ENCODE measurements around the gene MATN1.

Gene MATN1

GRCh38 chr1:30758121-30758688, 34.8 kb upstream of the MATN1 start:
- no peak for DNase-seq (ENCODE audit: low read depth in 2 of 2)

DNA sequence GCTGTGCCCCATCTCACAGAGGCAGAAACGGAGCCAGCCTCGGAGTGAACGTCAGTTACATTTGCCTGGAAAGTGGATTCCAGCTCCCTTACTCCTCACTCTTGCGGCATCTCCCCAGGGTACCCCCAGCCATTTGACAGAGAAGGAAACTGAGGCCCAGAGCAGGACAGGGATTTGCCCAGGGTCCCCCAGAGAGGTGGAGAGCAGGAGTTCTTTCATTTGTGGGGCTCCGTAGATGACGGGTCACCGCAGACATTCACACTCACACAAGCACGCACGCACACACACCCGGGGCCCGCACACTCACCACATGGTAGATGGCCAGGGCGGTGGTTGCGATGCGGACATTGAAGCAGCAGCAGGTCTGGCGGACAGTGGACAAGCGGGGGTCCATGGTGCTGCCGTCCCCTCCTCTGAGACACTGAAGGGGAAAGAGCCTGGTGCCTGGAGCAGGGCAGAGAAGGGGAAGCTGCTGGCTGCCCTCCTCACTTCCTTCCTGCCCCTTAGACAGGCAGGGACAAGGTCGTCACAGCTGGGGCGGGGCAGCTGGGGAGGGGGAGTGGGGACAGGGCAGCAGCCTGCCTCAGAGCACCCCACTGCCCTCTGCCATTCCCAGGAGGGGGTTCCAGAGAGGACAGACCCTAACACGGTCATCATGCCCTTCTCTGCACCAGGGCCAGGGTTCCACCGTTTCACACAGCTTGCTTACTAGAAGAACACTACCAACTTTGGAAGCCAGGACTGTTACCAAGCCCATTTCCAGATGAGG, 34.2 kb upstream of the MATN1 start, which contains the start of gene LAPTM5:
Gene LAPTM5 (minus strand): TSS at position 423 of the 769 bp plus-strand sequence. CDS start 29 bp downstream, at position 394.
- DNase-seq (ENCODE audit: low read depth in 2 of 2), result no peak

DNA sequence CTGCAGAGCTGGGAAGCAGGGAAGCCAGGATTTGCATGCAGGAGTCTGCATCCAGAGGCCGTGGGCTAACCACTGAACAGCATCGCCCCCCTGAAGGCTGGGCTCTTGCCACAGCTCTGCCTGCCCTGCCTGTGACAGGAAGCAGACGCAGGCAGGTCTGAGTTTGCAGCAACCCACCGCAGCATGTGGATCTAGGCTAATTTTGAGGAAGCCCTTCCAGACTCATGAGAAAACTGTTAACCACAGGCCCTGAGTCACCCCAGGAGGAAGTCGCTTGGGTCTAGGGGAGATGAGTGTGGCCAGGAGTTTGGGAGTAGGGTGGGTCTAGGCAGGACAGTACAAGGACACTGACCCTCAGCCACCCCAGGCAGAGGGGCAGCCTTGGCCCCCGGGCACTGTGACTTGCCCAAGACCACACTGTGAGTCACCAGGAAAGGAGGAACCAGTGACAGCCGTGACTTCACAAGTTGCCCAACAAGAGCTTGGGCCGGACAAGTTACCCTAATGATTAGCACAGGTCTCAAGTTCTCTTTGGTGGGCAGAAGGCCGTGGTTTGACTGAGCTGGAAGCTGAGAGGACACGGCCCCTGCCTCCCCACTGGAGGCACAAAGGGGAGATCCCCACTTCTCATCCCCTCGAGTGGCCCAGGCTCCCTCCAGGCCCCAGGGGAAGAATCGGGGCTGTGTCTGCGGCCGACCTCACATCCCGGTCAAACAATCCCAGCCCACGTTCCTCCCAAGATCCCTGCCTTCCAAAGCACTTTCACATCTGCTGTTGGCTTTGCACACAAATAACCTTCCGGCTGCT, 33.4 kb upstream of the MATN1 start:
- DNase-seq (ENCODE audit: low read depth in 2 of 2), result peak; percentile 47 to 52

- no peak for DNase-seq (ENCODE audit: low read depth in 2 of 2)
These were observed 32.8 kb upstream of the MATN1 start for GRCh38 chr1:30756206-30756544.

- no peak for DNase-seq (ENCODE audit: low read depth in 2 of 2)
These were observed 32.4 kb upstream of the MATN1 start for GRCh38 chr1:30755746-30756145.

DNA sequence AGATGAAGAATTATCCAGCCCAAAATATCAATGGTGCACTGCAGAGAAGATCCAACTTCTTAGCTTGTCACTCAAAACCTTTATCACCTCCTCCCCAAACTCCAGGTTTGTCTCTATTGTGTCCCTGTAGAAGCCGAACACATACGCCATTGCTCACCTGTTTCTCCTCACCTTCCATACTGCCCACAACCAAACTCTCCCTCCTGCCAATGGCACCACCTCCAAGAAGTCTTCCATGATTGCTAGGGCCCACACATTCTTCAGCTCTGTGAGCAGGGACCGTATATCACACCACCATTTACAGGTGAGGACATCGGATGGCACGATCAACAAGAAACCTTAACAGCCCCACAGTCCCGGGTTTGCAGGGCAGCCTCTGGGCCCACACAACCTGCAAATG, 31.9 kb upstream of the MATN1 start:
- no peak for DNase-seq (ENCODE audit: low read depth in 2 of 2)

DNA sequence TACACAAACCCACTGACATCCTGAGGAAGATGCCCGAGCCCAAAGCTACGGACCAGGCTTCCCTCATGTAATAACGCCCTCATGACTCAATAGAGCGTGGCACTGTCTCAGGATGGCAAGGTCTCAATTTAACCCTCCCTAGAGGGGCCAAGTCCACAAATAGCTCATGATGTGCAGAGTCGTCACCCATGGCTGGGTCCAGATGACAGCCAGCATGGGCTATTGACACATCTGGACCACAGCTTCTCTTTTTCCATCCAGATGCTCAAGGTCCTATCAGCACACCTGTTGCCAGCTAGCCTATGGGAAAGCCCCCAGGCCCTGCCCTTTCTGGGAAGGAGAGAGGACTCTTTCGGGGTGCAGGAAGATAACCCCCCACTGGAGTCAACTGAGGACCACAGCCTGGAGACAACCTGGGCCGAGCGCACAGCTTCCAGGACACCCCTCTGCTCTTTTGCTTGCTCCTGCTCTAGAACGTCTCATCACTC, 31.3 kb upstream of the MATN1 start:
- DNase-seq (ENCODE audit: low read depth in 2 of 2), result no peak

- no peak for DNase-seq (ENCODE audit: low read depth in 2 of 2)
These were observed 30.3 kb upstream of the MATN1 start for GRCh38 chr1:30753660-30754123.

DNA sequence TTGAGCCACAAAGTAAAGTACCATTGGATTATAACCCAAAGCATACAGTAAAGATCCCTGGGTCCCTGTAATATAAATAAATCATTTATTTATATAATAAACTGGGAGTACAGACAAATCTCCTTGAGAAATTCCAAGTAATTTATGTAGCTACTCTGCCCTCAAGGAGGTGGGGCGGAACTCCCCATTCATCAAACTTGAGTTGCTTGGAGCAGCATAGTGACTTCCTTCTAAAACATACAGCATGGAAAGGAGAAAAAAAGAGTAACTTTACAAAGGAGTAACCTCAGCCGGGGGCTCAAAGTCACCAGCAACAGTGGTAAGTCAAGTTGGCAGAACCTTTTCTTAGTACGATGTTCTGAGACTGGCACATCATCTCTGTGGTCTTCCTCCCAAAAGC, 29.7 kb upstream of the MATN1 start:
- DNase-seq (ENCODE audit: low read depth in 2 of 2), result no peak

GRCh38 chr1:30752651-30752908, 29.2 kb upstream of the MATN1 start:
- no peak for DNase-seq (ENCODE audit: low read depth in 2 of 2)

- no peak for DNase-seq (ENCODE audit: low read depth in 2 of 2)
These were observed 28.7 kb upstream of the MATN1 start for GRCh38 chr1:30751830-30752650.

GRCh38 chr1:30750731-30751291, 27.4 kb upstream of the MATN1 start:
- no peak for DNase-seq (ENCODE audit: low read depth in 2 of 2)

DNA sequence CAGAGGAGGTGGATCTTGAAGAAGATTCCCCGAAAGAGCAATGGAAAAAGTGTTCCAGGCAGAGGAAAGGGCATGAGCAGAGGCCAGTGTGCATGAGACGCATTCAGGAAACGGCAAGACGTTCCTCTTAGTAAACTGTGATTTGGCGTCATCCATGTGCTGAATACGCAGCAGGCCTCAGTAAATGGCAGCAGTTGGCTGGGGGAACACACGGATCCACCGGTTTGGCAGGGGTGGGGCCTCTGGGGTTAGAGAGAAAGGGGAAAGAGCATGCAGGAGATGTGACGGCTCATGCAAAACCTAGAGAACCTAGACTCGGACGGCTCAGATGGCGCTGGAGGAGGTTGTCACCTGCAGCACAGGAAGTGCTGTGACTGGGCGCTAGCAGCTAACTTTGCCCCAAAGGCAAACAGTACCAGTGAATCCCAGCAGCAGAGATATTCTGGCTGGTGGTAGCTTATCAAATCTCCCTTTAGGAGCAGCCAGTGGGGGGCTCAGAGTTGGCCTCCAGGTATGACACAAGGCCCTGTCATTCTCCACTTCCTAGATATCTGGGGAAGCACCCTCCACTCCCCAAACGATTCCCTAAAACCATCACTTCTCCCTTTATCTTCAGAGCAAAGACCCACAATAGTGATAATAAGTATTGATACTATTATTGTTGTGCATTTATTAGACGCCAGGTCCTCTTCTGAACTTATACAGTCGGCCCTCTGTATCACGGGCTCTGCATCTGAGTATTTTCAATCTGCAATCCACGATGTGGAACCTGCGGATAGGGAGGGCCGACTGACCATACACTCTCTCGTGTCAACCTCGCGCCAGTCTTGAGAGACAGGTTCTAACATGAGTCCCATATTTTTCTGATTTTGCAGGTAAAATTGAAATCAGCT, 26.6 kb upstream of the MATN1 start:
- DNase-seq (ENCODE audit: low read depth in 2 of 2), result no peak

DNA sequence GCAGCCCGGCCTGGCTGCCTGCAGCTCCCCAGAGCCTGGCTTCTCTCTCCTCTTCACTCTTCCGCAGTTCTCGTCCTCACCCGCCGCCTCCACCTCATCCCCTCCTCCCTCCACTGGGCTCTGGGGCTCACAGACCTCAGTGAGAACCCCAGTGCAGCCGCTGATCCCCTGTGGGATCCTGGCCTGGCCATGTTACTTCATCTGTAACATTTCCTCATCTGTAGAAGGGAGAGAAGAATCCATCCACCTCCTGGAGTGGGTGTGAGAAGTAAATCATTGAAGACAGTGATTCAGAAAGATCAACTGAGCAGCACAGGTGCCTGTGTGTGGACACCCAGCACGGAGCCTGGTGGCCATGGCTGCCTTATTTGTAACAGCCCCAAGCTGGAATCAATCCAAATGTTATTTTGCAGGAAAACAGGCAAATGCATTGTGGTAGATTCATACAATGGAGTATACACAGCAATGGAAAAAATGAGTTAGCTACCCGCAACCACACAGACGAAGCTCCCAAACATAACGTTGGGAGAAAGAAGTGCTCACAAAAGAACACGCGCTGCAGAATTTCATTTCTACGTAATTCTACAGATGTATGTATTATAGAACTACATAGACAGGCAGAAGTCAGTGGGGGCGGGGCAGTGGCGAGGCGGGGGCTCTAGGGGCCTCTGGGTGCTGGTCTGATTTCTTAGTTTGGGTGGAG, 25.5 kb upstream of the MATN1 start:
- no peak for DNase-seq (ENCODE audit: low read depth in 2 of 2)

DNA sequence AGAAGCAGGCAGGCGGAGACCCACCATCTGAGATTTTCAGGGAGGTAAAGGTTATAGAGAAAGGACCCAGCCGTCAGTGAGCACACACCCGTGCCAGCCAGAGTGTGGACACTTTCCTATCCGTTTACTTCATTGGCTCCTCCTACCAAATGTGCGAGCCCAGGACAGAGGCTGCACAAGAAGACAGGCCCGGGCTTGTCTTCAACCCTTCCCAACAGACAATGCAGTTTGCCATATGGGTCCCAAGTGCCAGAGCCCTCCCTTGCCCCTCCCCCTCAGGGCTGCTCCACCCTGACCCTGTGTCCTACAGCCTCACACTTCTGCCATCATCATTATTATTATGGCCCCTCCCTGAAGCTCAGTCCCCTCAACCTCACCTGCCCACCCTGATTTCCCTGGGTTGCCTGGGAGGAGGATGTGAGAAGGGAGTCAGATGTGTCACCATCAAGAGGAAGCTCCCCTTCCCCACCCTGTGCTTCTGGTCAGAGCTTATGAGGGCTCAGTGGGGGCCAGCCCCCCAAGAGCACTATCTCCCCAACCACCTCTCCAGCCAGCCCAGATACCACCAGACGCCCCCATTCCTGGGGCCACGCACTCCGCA, 24.8 kb upstream of the MATN1 start:
- DNase-seq (ENCODE audit: low read depth in 2 of 2), result no peak

DNA sequence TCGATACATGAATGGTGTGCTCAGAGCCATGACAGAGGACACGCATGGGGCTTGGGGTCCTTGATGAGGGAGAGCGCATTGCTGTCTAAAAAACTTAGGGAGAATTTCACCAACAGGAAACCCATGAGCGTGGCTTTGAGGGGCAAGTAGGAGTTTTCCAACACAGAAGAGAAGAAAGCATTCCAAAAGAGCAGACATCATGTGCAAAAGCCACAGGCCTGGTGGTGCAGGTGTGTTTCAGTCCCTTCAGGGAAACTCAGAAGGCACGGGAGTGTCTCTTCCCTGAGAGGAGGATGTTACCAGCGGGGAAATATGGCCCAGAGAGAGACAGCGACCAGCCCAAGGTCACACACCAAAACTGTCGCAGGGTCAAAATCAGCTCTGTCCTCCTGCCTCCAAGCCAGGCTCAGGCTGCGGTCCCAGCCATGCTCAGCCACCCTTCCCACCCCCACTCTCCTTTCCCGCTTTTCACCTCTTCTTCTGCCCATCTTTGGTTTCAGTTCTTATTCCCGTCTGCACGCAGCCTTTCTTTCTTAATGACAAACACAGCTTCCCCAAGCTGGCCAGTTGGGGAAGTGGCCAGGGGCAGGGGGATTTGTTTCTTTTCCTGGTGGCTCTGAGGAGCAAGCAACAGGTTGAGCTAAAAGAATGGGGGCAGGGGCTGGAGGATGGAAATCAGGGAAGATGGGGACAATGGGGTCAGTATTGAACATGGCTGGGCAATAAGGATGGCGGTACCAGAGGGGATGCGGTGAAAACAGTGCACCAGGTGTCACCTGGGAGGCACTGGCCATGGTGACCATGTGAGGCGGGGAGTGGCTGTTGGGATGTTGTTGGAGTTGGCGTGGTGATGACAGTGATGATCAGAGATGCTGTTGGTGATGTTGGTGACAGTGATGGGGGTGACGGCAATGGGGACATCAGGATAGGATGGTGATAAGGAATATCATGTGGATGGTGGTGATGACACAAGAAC, 23.9 kb upstream of the MATN1 start:
- DNase-seq (ENCODE audit: low read depth in 2 of 2), result no peak

DNA sequence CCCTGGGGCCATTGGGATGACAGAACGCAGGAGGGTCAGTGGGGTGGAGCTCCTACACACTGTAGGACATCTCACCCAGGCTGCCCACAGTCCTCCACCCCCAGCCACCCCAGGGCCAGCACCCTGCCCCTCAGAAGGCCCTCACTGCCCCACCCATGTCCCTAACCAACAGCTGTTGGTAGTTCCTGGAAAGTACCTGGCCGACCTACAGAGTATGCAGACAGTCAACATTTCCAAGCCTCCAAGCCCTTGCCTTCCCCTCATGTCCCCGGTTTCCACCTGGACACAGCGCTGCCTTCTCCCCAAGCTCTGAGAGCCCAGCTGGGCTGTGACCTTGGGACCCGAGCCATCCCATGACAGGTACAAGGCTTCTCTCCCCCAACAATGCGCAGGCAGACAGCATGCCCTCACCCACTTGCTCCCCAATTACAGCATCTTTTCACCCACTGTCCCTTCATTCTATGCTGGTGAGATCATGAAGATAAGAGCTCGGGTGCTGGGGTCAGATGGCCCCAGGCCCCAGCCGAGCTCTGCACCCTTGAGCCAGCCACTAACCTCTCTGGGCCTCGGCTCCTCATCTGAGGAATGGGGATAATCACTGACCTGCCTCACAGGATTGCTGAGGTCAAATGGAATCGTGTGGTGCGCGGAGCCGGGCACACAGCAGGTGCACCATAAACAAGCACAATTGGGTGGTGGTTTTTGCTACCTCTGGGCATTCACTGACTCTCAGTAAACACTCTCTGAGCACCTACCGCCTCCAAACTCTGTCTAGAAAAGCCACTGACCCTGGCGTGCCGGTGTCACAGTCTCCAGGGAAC, 23.0 kb upstream of the MATN1 start:
- no peak for DNase-seq (ENCODE audit: low read depth in 2 of 2)

DNA sequence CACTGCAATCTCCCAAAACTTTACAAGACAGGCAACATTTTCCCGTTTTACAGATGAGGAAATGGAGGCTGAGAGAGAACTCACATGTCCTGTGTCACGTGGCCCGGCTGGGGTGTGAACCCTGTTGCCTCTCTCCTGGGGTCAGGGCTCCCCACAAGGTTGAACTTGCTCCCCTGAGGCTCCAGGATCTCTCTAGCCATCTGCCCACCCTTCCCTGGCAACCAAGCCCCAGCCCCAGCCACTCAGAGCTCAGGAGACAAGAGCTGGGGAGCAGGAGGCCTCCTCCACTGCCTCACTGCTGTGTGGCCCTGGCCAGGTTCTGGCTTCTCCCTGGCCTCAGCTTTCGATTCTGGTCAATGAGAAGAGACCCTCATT, 22.4 kb upstream of the MATN1 start:
- DNase-seq (ENCODE audit: low read depth in 2 of 2), result no peak
